Ishikawa (cell line): ENCODE measurements around the gene RRP7A.

Experiments used
- CEBPB ChIP-seq: IDR thresholded peaks from 2 replicates; pipeline ENCODE4 v1.6.1; 2012
- CREB1 ChIP-seq: IDR thresholded peaks from 2 replicates; pipeline ENCODE4 v1.6.1; 2012; ENCODE audit warnings: low read depth
- EGR1 ChIP-seq: IDR thresholded peaks from 2 replicates; pipeline ENCODE4 v1.6.1; 2012
- EP300 ChIP-seq: IDR thresholded peaks from 2 replicates; pipeline ENCODE4 v1.6.1; 2012; ENCODE audit warnings: borderline replicate concordance
- FOXM1 ChIP-seq: IDR thresholded peaks from 2 replicates; pipeline ENCODE4 v1.6.1; 2012; ENCODE audit warnings: low read depth, borderline replicate concordance
- MAX ChIP-seq: IDR thresholded peaks from 2 replicates; pipeline ENCODE4 v1.6.1; 2012
- NFIC ChIP-seq: IDR thresholded peaks from 2 replicates; pipeline ENCODE4 v1.6.1; 2012
- RAD21 ChIP-seq: IDR thresholded peaks from 2 replicates; pipeline ENCODE4 v1.6.1; 2012; ENCODE audit warnings: low read depth
- TAF1 ChIP-seq: IDR thresholded peaks from 2 replicates; pipeline ENCODE4 v1.6.1; 2012; ENCODE audit warnings: low read depth, mild to moderate bottlenecking
- TCF12 ChIP-seq: IDR thresholded peaks from 2 replicates; pipeline ENCODE4 v1.6.1; 2012; ENCODE audit warnings: low read depth
- TEAD4 ChIP-seq: IDR thresholded peaks from 2 replicates; pipeline ENCODE4 v1.6.1; 2012
- USF1 ChIP-seq: IDR thresholded peaks from 2 replicates; pipeline ENCODE4 v1.6.1; 2012
- YY1 ChIP-seq: IDR thresholded peaks from 2 replicates; pipeline ENCODE4 v1.6.1; 2012; ENCODE audit warnings: low read depth
- ZBTB7A ChIP-seq: IDR thresholded peaks from 2 replicates; pipeline ENCODE4 v1.6.1; 2012; ENCODE audit warnings: low read depth
- TF ChIP-seq, protein P1 (sequence below): IDR thresholded peaks from 2 replicates; pipeline ENCODE4 v1.6.1; 2012; ENCODE audit warnings: low read depth, mild to moderate bottlenecking

RRP7A gene

DNA sequence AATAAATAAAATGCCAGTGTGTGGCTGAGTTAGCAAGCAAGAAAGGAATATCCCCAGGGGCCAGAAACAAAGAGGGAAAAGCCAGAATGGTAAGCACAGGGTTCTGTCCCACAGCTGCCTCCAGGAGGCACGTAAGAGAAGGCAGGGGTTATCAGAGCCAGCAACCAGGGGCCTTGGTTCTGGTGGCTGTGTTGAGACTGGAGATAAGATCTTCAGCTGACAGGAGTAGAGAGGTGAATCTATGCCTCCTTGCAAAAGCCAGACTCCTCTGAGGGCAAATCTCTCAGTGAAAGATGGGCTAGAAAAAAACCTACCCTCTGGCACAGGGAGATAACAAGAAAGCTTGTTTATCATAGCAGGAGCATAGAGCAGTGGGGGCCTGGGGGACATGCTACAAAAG lies 57.6 kb downstream of the RRP7A start:
- TF ChIP-seq CEBPB (no peak), CREB1 (no peak), NFIC (no peak), USF1 (no peak), RAD21 (no peak), MAX (no peak), EGR1 (no peak), TAF1 (no peak), EP300 (no peak), TEAD4 (no peak), ZBTB7A (no peak), FOXM1 (no peak), YY1 (no peak), TCF12 (no peak)
- TF ChIP-seq, protein P1, sequence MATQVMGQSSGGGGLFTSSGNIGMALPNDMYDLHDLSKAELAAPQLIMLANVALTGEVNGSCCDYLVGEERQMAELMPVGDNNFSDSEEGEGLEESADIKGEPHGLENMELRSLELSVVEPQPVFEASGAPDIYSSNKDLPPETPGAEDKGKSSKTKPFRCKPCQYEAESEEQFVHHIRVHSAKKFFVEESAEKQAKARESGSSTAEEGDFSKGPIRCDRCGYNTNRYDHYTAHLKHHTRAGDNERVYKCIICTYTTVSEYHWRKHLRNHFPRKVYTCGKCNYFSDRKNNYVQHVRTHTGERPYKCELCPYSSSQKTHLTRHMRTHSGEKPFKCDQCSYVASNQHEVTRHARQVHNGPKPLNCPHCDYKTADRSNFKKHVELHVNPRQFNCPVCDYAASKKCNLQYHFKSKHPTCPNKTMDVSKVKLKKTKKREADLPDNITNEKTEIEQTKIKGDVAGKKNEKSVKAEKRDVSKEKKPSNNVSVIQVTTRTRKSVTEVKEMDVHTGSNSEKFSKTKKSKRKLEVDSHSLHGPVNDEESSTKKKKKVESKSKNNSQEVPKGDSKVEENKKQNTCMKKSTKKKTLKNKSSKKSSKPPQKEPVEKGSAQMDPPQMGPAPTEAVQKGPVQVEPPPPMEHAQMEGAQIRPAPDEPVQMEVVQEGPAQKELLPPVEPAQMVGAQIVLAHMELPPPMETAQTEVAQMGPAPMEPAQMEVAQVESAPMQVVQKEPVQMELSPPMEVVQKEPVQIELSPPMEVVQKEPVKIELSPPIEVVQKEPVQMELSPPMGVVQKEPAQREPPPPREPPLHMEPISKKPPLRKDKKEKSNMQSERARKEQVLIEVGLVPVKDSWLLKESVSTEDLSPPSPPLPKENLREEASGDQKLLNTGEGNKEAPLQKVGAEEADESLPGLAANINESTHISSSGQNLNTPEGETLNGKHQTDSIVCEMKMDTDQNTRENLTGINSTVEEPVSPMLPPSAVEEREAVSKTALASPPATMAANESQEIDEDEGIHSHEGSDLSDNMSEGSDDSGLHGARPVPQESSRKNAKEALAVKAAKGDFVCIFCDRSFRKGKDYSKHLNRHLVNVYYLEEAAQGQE, result no peak

- no peak for TF ChIP-seq YY1
- TF ChIP-seq CEBPB, result no peak
- no peak for TF ChIP-seq CREB1
- TF ChIP-seq ZBTB7A, result no peak
- no peak for TF ChIP-seq RAD21
- TF ChIP-seq EP300, result no peak
- TF ChIP-seq, protein P1, result no peak
- TF ChIP-seq TAF1, result no peak
- TF ChIP-seq FOXM1, result no peak
- no peak for TF ChIP-seq MAX
- no peak for TF ChIP-seq TEAD4
- no peak for TF ChIP-seq USF1
Observed at GRCh38 chr22:42461511-42461910, 58.1 kb downstream of the RRP7A start.
